ENCODE data around the gene BCAS1. TPM values are rescaled to one million over a fixed set of nuclear protein-coding genes. Genes with fewer than 3 reads are reported as not detected.

BCAS1 gene
- total RNA-seq, 4 donors from 2014 or later, result 0.35 to 1.0 TPM; not detected in 2

- no peaks in the 10 kb centered on the region for H3K27me3 ChIP-seq
- TF ChIP-seq CTCF (IDR thresholded peaks at IDR 0.05), result no peak
- no peak for TF ChIP-seq EP300 (IDR thresholded peaks at IDR 0.05)
- TF ChIP-seq POLR2AphosphoS5 (IDR thresholded peaks at IDR 0.05), result no peak
- no peak for TF ChIP-seq POLR2A (IDR thresholded peaks at IDR 0.05)
- no peak overlapping the region for H3K27ac ChIP-seq
- no peak for ATAC-seq
- no peaks in the 10 kb centered on the region for H3K36me3 ChIP-seq
- no peak overlapping the region for H3K4me3 ChIP-seq
- no peaks in the 10 kb centered on the region for H3K4me1 ChIP-seq
- 80 to 84% methylated on average over 5 of the region's 5 CpGs for WGBS, 2 donors (ENCODE audit: low coverage in 1 of 2)
- no peaks in the 10 kb centered on the region for H3K9me3 ChIP-seq
Observed at GRCh38 chr20:54054516-54054915, 15.9 kb downstream of the BCAS1 start.

- H3K4me1 ChIP-seq, result peaks cover 0 to 7% (median 0%) of the 10 kb centered on the region in 3 donors
- no peaks in the 10 kb centered on the region for H3K9me3 ChIP-seq
- no peak overlapping the region for H3K27ac ChIP-seq
- no peak overlapping the region for H3K4me3 ChIP-seq
- WGBS, 2 donors (ENCODE audit: low coverage in 1 of 2), result 42 to 71% methylated on average over 1 to 2 of the region's 2 CpGs
- no peaks in the 10 kb centered on the region for H3K27me3 ChIP-seq
- TF ChIP-seq POLR2AphosphoS5 (IDR thresholded peaks at IDR 0.05), result no peak
- no peak for TF ChIP-seq EP300 (IDR thresholded peaks at IDR 0.05)
- TF ChIP-seq CTCF (IDR thresholded peaks at IDR 0.05), result no peak
- no peak for TF ChIP-seq POLR2A (IDR thresholded peaks at IDR 0.05)
- ATAC-seq, result no peak
- no peaks in the 10 kb centered on the region for H3K36me3 ChIP-seq
Observed at GRCh38 chr20:54051068-54051467, 19.3 kb downstream of the BCAS1 start.

- Histone ChIP-seq H3K36me3 (no peaks in the 10 kb centered on the region), H3K27me3 (no peaks in the 10 kb centered on the region), H3K9me3 (no peaks in the 10 kb centered on the region), H3K4me3 (no peak overlapping the region), H3K27ac (no peak overlapping the region), H3K4me1 (peaks cover 0 to 7% (median 0%) of the 10 kb centered on the region in 3 donors)
- TF ChIP-seq POLR2AphosphoS5 (IDR thresholded peaks at IDR 0.05) (no peak), EP300 (IDR thresholded peaks at IDR 0.05) (no peak), POLR2A (IDR thresholded peaks at IDR 0.05) (no peak), CTCF (IDR thresholded peaks at IDR 0.05) (no peak)
- 49 to 100% methylated on average over 1 to 3 of the region's 3 CpGs for WGBS, 2 donors (ENCODE audit: low coverage in 1 of 2)
- ATAC-seq, result no peak
Observed at GRCh38 chr20:54048891-54049545, 21.4 kb downstream of the BCAS1 start.

- ATAC-seq, result no peak
- WGBS, 2 donors (ENCODE audit: low coverage in 1 of 2), result 39 to 65% methylated on average over 2 of the region's 2 CpGs
- Histone ChIP-seq H3K27me3 (no peaks in the 10 kb centered on the region), H3K27ac (no peak overlapping the region), H3K4me3 (no peak overlapping the region), H3K36me3 (no peaks in the 10 kb centered on the region), H3K9me3 (no peaks in the 10 kb centered on the region), H3K4me1 (peaks cover 0 to 10% (median 0%) of the 10 kb centered on the region in 3 donors)
- no peak for TF ChIP-seq POLR2A (IDR thresholded peaks at IDR 0.05)
- TF ChIP-seq EP300 (IDR thresholded peaks at IDR 0.05), result no peak
- TF ChIP-seq CTCF (IDR thresholded peaks at IDR 0.05), result no peak
Observed at GRCh38 chr20:54048481-54048880, 21.9 kb downstream of the BCAS1 start.

GRCh38 chr20:54047720-54048119, 22.7 kb downstream of the BCAS1 start:
- no peak overlapping the region for H3K4me3 ChIP-seq
- no peak for TF ChIP-seq EP300 (IDR thresholded peaks at IDR 0.05)
- TF ChIP-seq CTCF (IDR thresholded peaks at IDR 0.05), result no peak
- TF ChIP-seq POLR2A (IDR thresholded peaks at IDR 0.05), result no peak
- TF ChIP-seq POLR2AphosphoS5 (IDR thresholded peaks at IDR 0.05), result no peak
- peaks cover 0 to 10% (median 0%) of the 10 kb centered on the region in 3 donors for H3K4me1 ChIP-seq
- ATAC-seq, result no peak
- no peaks in the 10 kb centered on the region for H3K9me3 ChIP-seq
- 83% methylated on average over 1 of the region's 1 CpG; no CpG with 5 or more reads in 1 of the 2 donors for WGBS, 2 donors (ENCODE audit: low coverage in 1 of 2)
- H3K27ac ChIP-seq, result no peak overlapping the region
- H3K36me3 ChIP-seq, result no peaks in the 10 kb centered on the region
- no peaks in the 10 kb centered on the region for H3K27me3 ChIP-seq
